ENCODE measurements around the gene C1R. TPM values are rescaled to one million over a fixed set of nuclear protein-coding genes. Genes with fewer than 3 reads are reported as not detected.

C1R gene
- total RNA-seq, 2 experiments from 2014 or later, result 0.30 TPM; not detected in 1

GRCh38 chr12:7046383-7047105 is 45.7 kb downstream of the C1R start:
- ChIA-PET POLR2A (no interaction called here), CTCF (ENCODE audit: unreplicated experiment) (no interaction called here)
- H4K20me1 ChIP-seq (ENCODE audit: insufficient read depth, low read length), result no peaks in the 10 kb centered on the region
- no peak overlapping the region for H3K4me2 ChIP-seq (ENCODE audit: low read length)
- no peak for TF ChIP-seq EZH2phosphoT487 (IDR thresholded peaks at IDR 0.05; ENCODE audit: borderline replicate concordance, low read depth, low read length)
- no peak for TF ChIP-seq CTCF (conservative IDR thresholded peaks at IDR 0.05; ENCODE audit: low read length)
- no peak overlapping the region for H3K4me3 ChIP-seq (ENCODE audit: low read depth, low read length, poor library complexity, severe bottlenecking)
- no peak for DNase-seq (ENCODE audit: low spot score)
- no peak overlapping the region for H2AFZ ChIP-seq (ENCODE audit: low read length)
- no peaks in the 10 kb centered on the region for H3K79me2 ChIP-seq (ENCODE audit: insufficient read depth, low read depth, low read length)
- no peaks in the 10 kb centered on the region for H3K36me3 ChIP-seq (ENCODE audit: insufficient read depth, low read length)
- H3K9me2 ChIP-seq (ENCODE audit: insufficient read depth, low read length), result no peaks in the 10 kb centered on the region
- H3K27ac ChIP-seq (ENCODE audit: low read depth, low read length, poor library complexity, severe bottlenecking), result no peak overlapping the region
- BruUV-seq (replicated peaks), result no TSS peak
- intact Hi-C loops (cut with micrococcal nuclease; ENCODE audit: unreplicated experiment), result no loop called here
- peaks cover 6% of the 10 kb centered on the region for H3K4me1 ChIP-seq (ENCODE audit: insufficient read depth, low read length, poor library complexity, severe bottlenecking)
- H3K9me3 ChIP-seq (ENCODE audit: low read length), result no peaks in the 10 kb centered on the region

GRCh38 chr12:7045913-7046312 is 46.3 kb downstream of the C1R start:
- ChIA-PET POLR2A (no interaction called here), CTCF (ENCODE audit: unreplicated experiment) (no interaction called here)
- DNase-seq (ENCODE audit: low spot score), result no peak
- Histone ChIP-seq H3K4me2 (ENCODE audit: low read length) (no peak overlapping the region), H3K4me1 (ENCODE audit: insufficient read depth, low read length, poor library complexity, severe bottlenecking) (peaks cover 6% of the 10 kb centered on the region), H3K9me3 (ENCODE audit: low read length) (no peaks in the 10 kb centered on the region), H3K79me2 (ENCODE audit: insufficient read depth, low read depth, low read length) (no peaks in the 10 kb centered on the region), H2AFZ (ENCODE audit: low read length) (no peak overlapping the region), H3K4me3 (ENCODE audit: low read depth, low read length, poor library complexity, severe bottlenecking) (no peak overlapping the region), H4K20me1 (ENCODE audit: insufficient read depth, low read length) (no peaks in the 10 kb centered on the region), H3K27ac (ENCODE audit: low read depth, low read length, poor library complexity, severe bottlenecking) (no peak overlapping the region), H3K36me3 (ENCODE audit: insufficient read depth, low read length) (no peaks in the 10 kb centered on the region), H3K9me2 (ENCODE audit: insufficient read depth, low read length) (no peaks in the 10 kb centered on the region)
- no TSS peak for BruUV-seq (replicated peaks)
- intact Hi-C loops (cut with micrococcal nuclease; ENCODE audit: unreplicated experiment), result no loop called here
- TF ChIP-seq CTCF (conservative IDR thresholded peaks at IDR 0.05; ENCODE audit: low read length) (no peak), EZH2phosphoT487 (IDR thresholded peaks at IDR 0.05; ENCODE audit: borderline replicate concordance, low read depth, low read length) (no peak)

GRCh38 chr12:7042842-7043241 is 49.4 kb downstream of the C1R start:
- Histone ChIP-seq H4K20me1 (ENCODE audit: insufficient read depth, low read length) (no peaks in the 10 kb centered on the region), H3K27ac (ENCODE audit: low read depth, low read length, poor library complexity, severe bottlenecking) (no peak overlapping the region), H3K79me2 (ENCODE audit: insufficient read depth, low read depth, low read length) (no peaks in the 10 kb centered on the region), H3K9me3 (ENCODE audit: low read length) (no peaks in the 10 kb centered on the region), H3K4me1 (ENCODE audit: insufficient read depth, low read length, poor library complexity, severe bottlenecking) (peaks cover 6% of the 10 kb centered on the region), H3K9me2 (ENCODE audit: insufficient read depth, low read length) (no peaks in the 10 kb centered on the region), H2AFZ (ENCODE audit: low read length) (no peak overlapping the region), H3K4me2 (ENCODE audit: low read length) (no peak overlapping the region), H3K4me3 (ENCODE audit: low read depth, low read length, poor library complexity, severe bottlenecking) (no peak overlapping the region), H3K36me3 (ENCODE audit: insufficient read depth, low read length) (no peaks in the 10 kb centered on the region)
- TF ChIP-seq CTCF (conservative IDR thresholded peaks at IDR 0.05; ENCODE audit: low read length), result peak; percentile 68
- no peak for TF ChIP-seq EZH2phosphoT487 (IDR thresholded peaks at IDR 0.05; ENCODE audit: borderline replicate concordance, low read depth, low read length)
- DNase-seq (ENCODE audit: low spot score), result peak; percentile 44
- no TSS peak for BruUV-seq (replicated peaks)
- intact Hi-C loops (cut with micrococcal nuclease; ENCODE audit: unreplicated experiment), result no loop called here
- ChIA-PET CTCF (ENCODE audit: unreplicated experiment) (no interaction called here), POLR2A (no interaction called here)
